IPS-11a (cell line): ENCODE results near the gene PGLYRP4.
"Not testable (repeated sequence)": the region's sequence is repeated elsewhere in the genome, so short reads cannot be mapped to it uniquely, and the experiment has no call there.

ENCODE experiments used
- H3K4me3 ChIP-seq: one replicate; pipeline ENCODE4 v1.5.1; 2013; ENCODE audit warnings: low read depth, low read length, control low read depth

Gene PGLYRP4

GRCh38 chr1:153341431-153341934, 7.2 kb downstream of the PGLYRP4 start:
- no peak overlapping the region for H3K4me3 ChIP-seq

GRCh38 chr1:153340356-153340755, 8.3 kb downstream of the PGLYRP4 start:
- H3K4me3 ChIP-seq, result no peak overlapping the region

- no peak overlapping the region for H3K4me3 ChIP-seq
Observed at GRCh38 chr1:153339802-153340201, 8.8 kb downstream of the PGLYRP4 start.

GRCh38 chr1:153337980-153338853, 10.4 kb downstream of the PGLYRP4 start:
- H3K4me3 ChIP-seq, result no peak overlapping the region

GRCh38 chr1:153336650-153337049, 12.0 kb downstream of the PGLYRP4 start:
- H3K4me3 ChIP-seq, result no peak overlapping the region

- no peak overlapping the region for H3K4me3 ChIP-seq
Observed at GRCh38 chr1:153333902-153334301, 14.7 kb downstream of the PGLYRP4 start.

- no peak overlapping the region for H3K4me3 ChIP-seq
Observed at GRCh38 chr1:153324912-153325311, 23.7 kb downstream of the PGLYRP4 start.

GRCh38 chr1:153322568-153322967, 26.1 kb downstream of the PGLYRP4 start:
- H3K4me3 ChIP-seq, result no peak overlapping the region

GRCh38 chr1:153318145-153318544, 30.5 kb downstream of the PGLYRP4 start:
- H3K4me3 ChIP-seq, result not testable (repeated sequence)

- not testable (repeated sequence) for H3K4me3 ChIP-seq
Observed at GRCh38 chr1:153316013-153316412, 32.6 kb downstream of the PGLYRP4 start.

- not testable (repeated sequence) for H3K4me3 ChIP-seq
Observed at GRCh38 chr1:153314388-153314787, 34.3 kb downstream of the PGLYRP4 start.

GRCh38 chr1:153313288-153313687, 35.4 kb downstream of the PGLYRP4 start:
- no peak overlapping the region for H3K4me3 ChIP-seq

GRCh38 chr1:153312570-153313186, 36.0 kb downstream of the PGLYRP4 start, which contains the start of gene PGLYRP3:
TSS of gene PGLYRP3 (minus strand) at chr1:153312952. CDS start at chr1:153310665, 2,287 bp downstream.
- H3K4me3 ChIP-seq, result no peak within 1 kb of the TSS

GRCh38 chr1:153310526-153310925, 38.1 kb downstream of the PGLYRP4 start:
- no peak overlapping the region for H3K4me3 ChIP-seq

- H3K4me3 ChIP-seq, result no peak overlapping the region
Observed at GRCh38 chr1:153309441-153309840, 39.2 kb downstream of the PGLYRP4 start.

GRCh38 chr1:153308540-153308939, 40.1 kb downstream of the PGLYRP4 start:
- H3K4me3 ChIP-seq, result no peak overlapping the region

GRCh38 chr1:153307221-153307600, 41.4 kb downstream of the PGLYRP4 start:
- no peak overlapping the region for H3K4me3 ChIP-seq

- H3K4me3 ChIP-seq, result no peak overlapping the region
Observed at GRCh38 chr1:153306303-153307220, 42.1 kb downstream of the PGLYRP4 start.

GRCh38 chr1:153305682-153306081, 43.0 kb downstream of the PGLYRP4 start:
- no peak overlapping the region for H3K4me3 ChIP-seq

- no peak overlapping the region for H3K4me3 ChIP-seq
Observed at GRCh38 chr1:153302308-153302707, 46.3 kb downstream of the PGLYRP4 start.

- H3K4me3 ChIP-seq, result no peak overlapping the region
Observed at GRCh38 chr1:153293851-153294250, 54.8 kb downstream of the PGLYRP4 start.
